ENCODE measurements around the gene RBM14. TPM values are rescaled to one million over a fixed set of nuclear protein-coding genes. Genes with fewer than 3 reads are reported as not detected.

The RBM14 gene
- total RNA-seq, 1 experiment from 2014 or later: 57.8 TPM

- H3K36me3 ChIP-seq: peaks cover 100% of the 10 kb centered on the region
Measured at GRCh38 chr11:66653123-66653522, 36.7 kb downstream of the RBM14 start.

DNA sequence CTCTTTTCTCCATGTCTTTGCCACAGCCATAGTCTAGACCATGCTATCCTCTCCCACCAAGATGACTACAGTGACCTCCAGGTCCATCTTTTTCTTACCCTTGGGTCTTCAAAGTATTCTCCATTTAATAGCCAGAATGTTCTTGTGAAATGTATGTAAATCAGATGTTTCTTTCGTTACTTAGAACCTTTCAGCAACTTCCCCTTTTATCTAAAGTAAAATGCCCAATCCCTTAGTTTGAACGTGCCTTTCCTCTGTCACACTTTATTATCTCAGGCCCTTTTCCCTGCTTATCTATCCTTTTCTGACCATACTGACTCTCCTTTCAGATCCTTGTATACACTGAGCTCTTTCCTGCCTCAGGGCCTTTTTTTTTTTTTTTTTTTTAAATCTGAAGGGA is 43.3 kb downstream of the RBM14 start:
- Histone ChIP-seq H3K4me3 (no peak overlapping the region), H3K4me1 (replicated peaks) (no peaks in the 10 kb centered on the region), H3K36me3 (peaks cover 97% of the 10 kb centered on the region), H3K27ac (no peak overlapping the region), H3K9me3 (replicated peaks) (no peaks in the 10 kb centered on the region), H3K27me3 (replicated peaks) (no peaks in the 10 kb centered on the region)
- no peak for DNase-seq (ENCODE audit: low read depth in 1 of 2, low spot score in 2 of 2)

More at GRCh38 chr11:66653123-66653522, 36.7 kb downstream of the RBM14 start:
- Histone ChIP-seq H3K4me1 (replicated peaks) (no peaks in the 10 kb centered on the region), H3K4me3 (no peak overlapping the region), H3K27ac (no peak overlapping the region), H3K9me3 (replicated peaks) (no peaks in the 10 kb centered on the region), H3K27me3 (replicated peaks) (no peaks in the 10 kb centered on the region)
- no peak for DNase-seq (ENCODE audit: low read depth in 1 of 2, low spot score in 2 of 2)

GRCh38 chr11:66663741-66664296 is 47.4 kb downstream of the RBM14 start:
- H3K9me3 ChIP-seq (replicated peaks): no peaks in the 10 kb centered on the region
- H3K27ac ChIP-seq: no peak overlapping the region
- H3K27me3 ChIP-seq (replicated peaks): no peaks in the 10 kb centered on the region
- H3K4me3 ChIP-seq: no peak overlapping the region
- peaks cover 99% of the 10 kb centered on the region for H3K36me3 ChIP-seq
- no peak for DNase-seq (ENCODE audit: low read depth in 1 of 2, low spot score in 2 of 2)
- H3K4me1 ChIP-seq (replicated peaks): no peaks in the 10 kb centered on the region

DNA sequence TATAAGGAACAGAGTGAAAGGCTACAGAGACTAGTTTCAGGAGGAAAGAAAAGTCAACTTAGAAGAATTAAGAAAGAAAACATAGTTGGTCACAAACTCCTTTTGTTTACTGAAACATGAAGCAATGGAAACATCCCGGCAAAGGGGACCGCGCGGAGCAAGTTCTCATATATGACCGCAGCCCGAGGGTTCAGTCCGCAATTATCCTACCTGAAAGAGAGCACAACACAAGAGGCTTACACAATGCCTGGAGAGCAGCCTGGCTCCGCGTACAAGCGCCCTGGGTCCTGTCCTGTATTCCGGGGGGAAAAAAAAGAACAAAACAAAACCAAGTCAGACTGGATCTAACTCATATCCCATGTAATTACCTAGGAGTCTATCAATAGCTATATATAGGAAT is 48.9 kb downstream of the RBM14 start:
- Histone ChIP-seq H3K27me3 (replicated peaks) (no peaks in the 10 kb centered on the region), H3K4me3 (no peak overlapping the region), H3K27ac (no peak overlapping the region), H3K36me3 (peaks cover 96% of the 10 kb centered on the region), H3K4me1 (replicated peaks) (no peaks in the 10 kb centered on the region), H3K9me3 (replicated peaks) (no peaks in the 10 kb centered on the region)
- DNase-seq (ENCODE audit: low read depth in 1 of 2, low spot score in 2 of 2): no peak

DNA sequence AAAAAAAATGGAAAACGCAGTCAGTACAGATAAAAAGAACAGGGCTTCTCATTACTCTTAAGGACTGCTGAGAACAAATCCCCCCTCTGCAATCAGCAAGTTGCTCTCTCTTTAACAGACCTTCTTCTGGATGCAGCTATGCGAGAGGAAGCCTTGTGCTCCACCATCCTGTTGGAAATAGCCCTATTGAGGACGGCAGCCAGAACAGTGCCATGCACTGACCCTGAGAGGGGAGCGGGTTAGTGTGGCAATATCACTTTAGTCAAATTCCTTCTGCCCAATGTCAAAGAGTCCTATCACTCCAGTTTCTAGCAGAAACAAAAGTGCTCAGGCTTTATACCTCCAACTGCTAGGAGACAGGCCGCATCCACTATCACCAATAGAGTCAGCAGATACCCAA is 54.4 kb downstream of the RBM14 start:
- no peaks in the 10 kb centered on the region for H3K9me3 ChIP-seq (replicated peaks)
- peaks cover 7% of the 10 kb centered on the region for H3K4me1 ChIP-seq (replicated peaks)
- no peak overlapping the region for H3K27ac ChIP-seq
- H3K27me3 ChIP-seq (replicated peaks): no peaks in the 10 kb centered on the region
- no peak overlapping the region for H3K4me3 ChIP-seq
- peaks cover 82% of the 10 kb centered on the region for H3K36me3 ChIP-seq
- DNase-seq (ENCODE audit: low read depth in 1 of 2, low spot score in 2 of 2): no peak

- Histone ChIP-seq H3K4me1 (replicated peaks) (peaks cover 31% of the 10 kb centered on the region), H3K36me3 (peaks cover 57% of the 10 kb centered on the region), H3K27me3 (replicated peaks) (no peaks in the 10 kb centered on the region), H3K9me3 (replicated peaks) (no peaks in the 10 kb centered on the region), H3K27ac (no peak overlapping the region), H3K4me3 (no peak overlapping the region)
- no peak for DNase-seq (ENCODE audit: low read depth in 1 of 2, low spot score in 2 of 2)
Measured at GRCh38 chr11:66674964-66675602, 58.7 kb downstream of the RBM14 start.

GRCh38 chr11:66676282-66676919 is 60.0 kb downstream of the RBM14 start:
- no peak for DNase-seq (ENCODE audit: low read depth in 1 of 2, low spot score in 2 of 2)
- peaks cover 31% of the 10 kb centered on the region for H3K4me1 ChIP-seq (replicated peaks)
- no peak overlapping the region for H3K27ac ChIP-seq
- no peak overlapping the region for H3K4me3 ChIP-seq
- no peaks in the 10 kb centered on the region for H3K27me3 ChIP-seq (replicated peaks)
- no peaks in the 10 kb centered on the region for H3K9me3 ChIP-seq (replicated peaks)
- H3K36me3 ChIP-seq: peaks cover 45% of the 10 kb centered on the region

Other genes starting within 250 kb of the RBM14 start
- gene SLC29A2, start 244.9 kb upstream of the RBM14 start, total RNA-seq (2014; rRNA removed; shearing (Covaris generic)): not detected in 2 replicates
- gene NPAS4, start 195.6 kb upstream of the RBM14 start, total RNA-seq (2014; rRNA removed; shearing (Covaris generic)): 1.3 and 2.2 TPM in 2 replicates
- 186 and 201 TPM in 2 replicates for gene MRPL11, start 177.8 kb upstream of the RBM14 start, total RNA-seq (2014; rRNA removed; shearing (Covaris generic))
- 7.0 and 11.1 TPM in 2 replicates for gene PELI3, start 149.7 kb upstream of the RBM14 start, total RNA-seq (2014; rRNA removed; shearing (Covaris generic))
- gene DPP3, start 136.2 kb upstream of the RBM14 start, total RNA-seq (2014; rRNA removed; shearing (Covaris generic)): 140 and 146 TPM in 2 replicates
- gene BBS1, start 106.0 kb upstream of the RBM14 start, total RNA-seq (2014; rRNA removed; shearing (Covaris generic)): 28.7 and 38.8 TPM in 2 replicates
- gene ZDHHC24, start 70.6 kb upstream of the RBM14 start, total RNA-seq (2014; rRNA removed; shearing (Covaris generic)): 17.9 and 18.3 TPM in 2 replicates
- gene ACTN3, start 69.7 kb upstream of the RBM14 start, total RNA-seq (2014; rRNA removed; shearing (Covaris generic)): not detected in 2 replicates
- 4.9 and 5.6 TPM in 2 replicates for gene CTSF, start 48.0 kb upstream of the RBM14 start, total RNA-seq (2014; rRNA removed; shearing (Covaris generic))
- gene CCDC87, start 23.6 kb upstream of the RBM14 start, total RNA-seq (2014; rRNA removed; shearing (Covaris generic)): 0.34 TPM in 1 of 2 replicates, not detected in the other
- gene CCS, start 23.4 kb upstream of the RBM14 start, total RNA-seq (2014; rRNA removed; shearing (Covaris generic)): 44.8 and 46.6 TPM in 2 replicates
- 136 and 170 TPM in 2 replicates for gene RBM4, start 22.1 kb downstream of the RBM14 start, total RNA-seq (2014; rRNA removed; shearing (Covaris generic))
- 39.7 and 47.8 TPM in 2 replicates for gene RBM4B, start 61.3 kb downstream of the RBM14 start, total RNA-seq (2014; rRNA removed; shearing (Covaris generic))
- under 0.01 and 0.29 TPM in 2 replicates for gene SPTBN2, start 112.6 kb downstream of the RBM14 start, total RNA-seq (2014; rRNA removed; shearing (Covaris generic))
- gene RCE1, start 226.8 kb downstream of the RBM14 start, total RNA-seq (2014; rRNA removed; shearing (Covaris generic)): 75.0 and 76.3 TPM in 2 replicates
- gene LRFN4, start 240.4 kb downstream of the RBM14 start, total RNA-seq (2014; rRNA removed; shearing (Covaris generic)): 64.1 and 79.9 TPM in 2 replicates

Measured in SJSA1 (cell line).